ENCODE data around the gene SNX25.

DNA sequence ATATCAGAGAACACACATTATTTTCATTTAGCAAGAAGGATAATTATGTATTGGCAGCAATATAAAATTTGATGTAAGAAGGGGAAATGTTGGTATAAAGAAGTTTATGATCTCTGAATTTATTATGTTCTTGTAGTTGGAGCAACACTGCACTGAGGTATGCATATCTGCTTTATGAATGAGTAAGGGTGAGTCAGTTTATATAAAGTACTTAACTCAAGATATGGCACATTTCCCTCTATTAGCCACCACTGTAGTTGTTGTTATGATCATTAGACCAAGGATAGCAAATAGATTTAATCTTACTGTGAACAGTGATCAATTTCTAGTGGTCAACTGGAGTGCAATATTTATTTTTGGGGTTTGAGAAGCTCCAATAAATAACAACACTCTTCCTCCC is 66.6 kb downstream of the SNX25 start:
- TF ChIP-seq PAX5 (IDR thresholded peaks at IDR 0.05; ENCODE audit: insufficient read depth, low read length, severe bottlenecking) (no peak), POLR2A (IDR thresholded peaks at IDR 0.05; ENCODE audit: low read depth, low read length) (no peak), POLR2AphosphoS5 (IDR thresholded peaks at IDR 0.05; ENCODE audit: low read depth, low read length) (no peak), SPI1 (IDR thresholded peaks at IDR 0.05; ENCODE audit: low read depth, low read length) (no peak), TAF1 (IDR thresholded peaks at IDR 0.05; ENCODE audit: low read depth, low read length) (no peak), POU2F2 (IDR thresholded peaks at IDR 0.05; ENCODE audit: low read depth, low read length) (no peak)
